GM12878 (cell line): ENCODE measurements around the gene PYGB. TPM values are rescaled to one million over a fixed set of nuclear protein-coding genes. Genes with fewer than 3 reads are reported as not detected.

Source experiments
- ATAC-seq: fragments of 200-7000 bp; cut with Tn5 transposase; 3 replicates; pipeline ENCODE4 v1.9.1; 2020; ENCODE audit warnings: mild to moderate bottlenecking, moderate library complexity
- BruUV-seq: library from RNA; stranded (reverse); fragments of 400-500 nt; replicated peaks from 2 replicates; lab custom pipeline; 2021; lab: Mats Ljungman, UMichigan
- CTCF ChIA-PET: fragments of 300-600 bp; sonication (Branson Sonifier 250); formaldehyde crosslinking; extraction: SDS; loops from one replicate; lab custom pipeline; 2021; ENCODE audit warnings: inconsistent platforms; lab: Yijun Ruan, JAX
- POLR2A ChIA-PET: fragments of 350-600 bp; formaldehyde crosslinking; extraction: SDS; loops from one replicate; lab custom pipeline; 2021; ENCODE audit warnings: inconsistent platforms; lab: Charles Lee
- RAD21 ChIA-PET: fragments of 300-600 bp; sonication (Branson Sonifier 250); formaldehyde crosslinking; loops from one replicate; lab custom pipeline; 2023; ENCODE audit warnings: antibody characterized with exemption; ENCODE audit not compliant: unreplicated experiment; lab: Charles Lee
- SMC1A ChIA-PET: fragments of 300-600 bp; sonication (Branson Sonifier 250); formaldehyde crosslinking; loops from one replicate; lab custom pipeline; 2023; ENCODE audit not compliant: unreplicated experiment, uncharacterized antibody; lab: Charles Lee
- DNase-seq: peaks from one replicate; pipeline ENCODE4 v3.0.0-alpha.2; 2011; ENCODE audit warnings: low read depth, low spot score
- FAIRE-seq: peaks from 3 replicates; lab custom pipeline; 2011; peaks lifted over from hg19 to GRCh38; lab: Jason Lieb, UNC
- H2AFZ ChIP-seq: 2 replicates; pipeline ENCODE4 v1.6.0; 2011; ENCODE audit warnings: low read depth, low read length, control low read depth; ENCODE audit not compliant: control insufficient read depth
- H3K27ac ChIP-seq: 2 replicates; pipeline ENCODE4 v1.5.1; 2011; ENCODE audit warnings: control low read depth; ENCODE audit not compliant: control insufficient read depth, insufficient read depth
- H3K27me3 ChIP-seq, 2 experiments: replicated peaks in 1 of 2; 2 replicates each; pipeline versions ENCODE4 v1.6.0 to v1.6.1; 2011; ENCODE audit warnings: low read length in 1 of 2; ENCODE audit not compliant: control insufficient read depth in 2 of 2, insufficient read depth in 2 of 2
- H3K36me3 ChIP-seq, 2 experiments: 2 replicates each; pipeline ENCODE4 v1.5.1; 2011; ENCODE audit warnings: low read length in 1 of 2; ENCODE audit not compliant: control insufficient read depth in 2 of 2, insufficient read depth in 2 of 2
- H3K4me1 ChIP-seq: 2 replicates; pipeline ENCODE4 v1.6.1; 2011; ENCODE audit warnings: mild to moderate bottlenecking, low read length, moderate library complexity, mixed read lengths; ENCODE audit not compliant: control insufficient read depth, insufficient read depth
- H3K4me2 ChIP-seq: 2 replicates; pipeline ENCODE4 v1.6.0; 2011; ENCODE audit warnings: control low read depth; ENCODE audit not compliant: control insufficient read depth, insufficient read depth
- H3K4me3 ChIP-seq: fragments of 200-600 bp; sonication (generic); 2 replicates; pipeline ENCODE4 v1.5.1; 2016
- H3K79me2 ChIP-seq: 2 replicates; pipeline ENCODE4 v1.6.0; 2011; ENCODE audit warnings: low read length; ENCODE audit not compliant: control insufficient read depth, insufficient read depth
- H3K9ac ChIP-seq: 2 replicates; pipeline ENCODE4 v1.8.0; 2011; ENCODE audit warnings: low read length, control low read depth, mixed read lengths; ENCODE audit not compliant: control insufficient read depth, insufficient read depth
- H3K9me3 ChIP-seq: replicated peaks from 3 replicates; pipeline ENCODE4 v1.5.1; 2011; ENCODE audit warnings: mild to moderate bottlenecking, low read length; ENCODE audit not compliant: control insufficient read depth, insufficient read depth
- H4K20me1 ChIP-seq: 2 replicates; pipeline ENCODE4 v1.6.0; 2011; ENCODE audit not compliant: control insufficient read depth, insufficient read depth
- FOS ChIP-seq: IDR thresholded peaks from 3 replicates; pipeline ENCODE4 v1.6.1; 2011; ENCODE audit warnings: borderline replicate concordance; ENCODE audit not compliant: insufficient read length; ENCODE audit errors: extremely low read depth
- GABPA ChIP-seq: IDR thresholded peaks from 2 replicates; pipeline ENCODE4 v1.6.1; 2014; ENCODE audit warnings: antibody characterized with exemption, low read depth, mild to moderate bottlenecking, inconsistent platforms
- GATAD2B ChIP-seq: fragments of 450-650 bp; conservative IDR thresholded peaks from 2 replicates; pipeline ENCODE4 v1.6.1; 2017; ENCODE audit warnings: low read depth, mild to moderate bottlenecking, moderate library complexity
- MYB ChIP-seq: fragments of 150-350 bp; IDR thresholded peaks from 2 replicates; pipeline ENCODE4 v1.6.1; 2014; ENCODE audit warnings: mild to moderate bottlenecking, low read depth, low read length, borderline replicate concordance
- NFIC ChIP-seq: IDR thresholded peaks from 2 replicates; pipeline ENCODE4 v1.6.1; 2012; ENCODE audit warnings: low read depth, mild to moderate bottlenecking, inconsistent platforms, low read length, moderate library complexity
- POLR2A ChIP-seq: IDR thresholded peaks from 2 replicates; pipeline ENCODE4 v1.6.1; 2011; ENCODE audit warnings: low read depth, mild to moderate bottlenecking, low read length
- RAD21 ChIP-seq: IDR thresholded peaks from 2 replicates; pipeline ENCODE4 v1.6.1; 2011; ENCODE audit warnings: mild to moderate bottlenecking, low read depth, low read length, moderate library complexity; ENCODE audit not compliant: insufficient read depth
- RCOR1 ChIP-seq: conservative IDR thresholded peaks from 2 replicates; pipeline ENCODE4 v1.6.1; 2012; ENCODE audit warnings: low read depth, low read length, improper control_type of control experiment
- RELA ChIP-seq: fragments of 450-650 bp; IDR thresholded peaks from 2 replicates; pipeline ENCODE4 v1.8.0; 2014; ENCODE audit warnings: borderline replicate concordance; ENCODE audit not compliant: partially characterized antibody
- SIN3A ChIP-seq: IDR thresholded peaks from 2 replicates; pipeline ENCODE4 v1.6.1; 2012; ENCODE audit warnings: low read depth, low read length, improper control_type of control experiment
- TCF7 ChIP-seq: IDR thresholded peaks from 2 replicates; pipeline ENCODE4 v1.6.1; 2014; ENCODE audit warnings: antibody characterized with exemption, borderline replicate concordance
- YBX1 ChIP-seq: fragments of 450-650 bp; IDR thresholded peaks from 2 replicates; pipeline ENCODE4 v1.6.1; 2016; ENCODE audit warnings: antibody characterized with exemption
- ZNF24 ChIP-seq: fragments of 450-650 bp; IDR thresholded peaks from 2 replicates; pipeline ENCODE4 v1.6.1; 2017; ENCODE audit warnings: antibody characterized with exemption, mild to moderate bottlenecking
- WGBS: methylation state at CpG from one replicate; pipeline ENCODE4 v1.1.6; 2016; ENCODE audit warnings: low lambda C conversion rate; ENCODE audit not compliant: insufficient replicate concordance, insufficient coverage; ENCODE audit errors: missing lambda C conversion rate; 5-methylcytosine and 5-hydroxymethylcytosine counted together
- in situ Hi-C: fragments of 300-500 bp; cut with MboI; formaldehyde crosslinking; loops from 9 replicates; pipeline ENCODE4 v1.14.3; 2018; ENCODE audit warnings: mixed read lengths
- intact Hi-C: fragments of 100-400 bp; cut with micrococcal nuclease; formaldehyde crosslinking; loops from one replicate; pipeline ENCODE4 v1.14.2; 2022; ENCODE audit not compliant: unreplicated experiment
- polyA plus RNA-seq, 11 experiments: library from polyadenylated mRNA; depleted of rRNA in 4 of 11; unstranded in 6 of 11; stranded (reverse) in 5 of 11; fragments of >200 nt; fragmentation: Nextera tagmentation in 4 of 11; fragmentation: Illumina TruSeq in 1 of 11; extraction: Ambion mirVana in 4 of 11; extraction: Trizol in 1 of 11; gene quantifications; 1 replicate in 1 of 11; 2 replicates in 10 of 11; pipeline versions ENCODE4 v1.2.1 to v1.2.3, GENCODE V29; 2011 to 2016; ENCODE audit warnings: inconsistent platforms in 2 of 11, missing spikeins in 2 of 11, low read depth in 1 of 11
- total RNA-seq, 4 experiments: library from RNA; depleted of rRNA in 3 of 4; stranded (reverse); fragments of >200 nt in 3 of 4; fragmentation: Illumina TruSeq in 1 of 4; extraction: Trizol in 1 of 4; gene quantifications; 2 replicates each; pipeline versions ENCODE4 v1.2.1 to v1.2.3, GENCODE V29; 2013 to 2021
- TF ChIP-seq, protein P1 (sequence below): fragments of 450-650 bp; IDR thresholded peaks from 2 replicates; pipeline ENCODE4 v1.6.1; 2014; ENCODE audit warnings: mild to moderate bottlenecking
- TF ChIP-seq, protein P2 (sequence below), 3 experiments: IDR thresholded peaks in 2 of 3; conservative IDR thresholded peaks in 1 of 3; 2 replicates each; pipeline ENCODE4 v1.5.1; 2011; ENCODE audit warnings: low read depth in 3 of 3, low read length in 3 of 3, mild to moderate bottlenecking in 3 of 3, control low read depth in 2 of 3, moderate library complexity in 2 of 3, inconsistent platforms in 1 of 3, mixed read lengths in 1 of 3; ENCODE audit not compliant: control insufficient read depth in 2 of 3, insufficient read depth in 1 of 3; ENCODE audit errors: extremely low read depth in 1 of 3

Gene PYGB
- total and polyA plus RNA-seq, 10 of the 15 experiments (the other 5 are each of a cell fraction or from before 2014, with no cell fraction given): 0.34 to 33.5 (median 21.8) TPM

DNA sequence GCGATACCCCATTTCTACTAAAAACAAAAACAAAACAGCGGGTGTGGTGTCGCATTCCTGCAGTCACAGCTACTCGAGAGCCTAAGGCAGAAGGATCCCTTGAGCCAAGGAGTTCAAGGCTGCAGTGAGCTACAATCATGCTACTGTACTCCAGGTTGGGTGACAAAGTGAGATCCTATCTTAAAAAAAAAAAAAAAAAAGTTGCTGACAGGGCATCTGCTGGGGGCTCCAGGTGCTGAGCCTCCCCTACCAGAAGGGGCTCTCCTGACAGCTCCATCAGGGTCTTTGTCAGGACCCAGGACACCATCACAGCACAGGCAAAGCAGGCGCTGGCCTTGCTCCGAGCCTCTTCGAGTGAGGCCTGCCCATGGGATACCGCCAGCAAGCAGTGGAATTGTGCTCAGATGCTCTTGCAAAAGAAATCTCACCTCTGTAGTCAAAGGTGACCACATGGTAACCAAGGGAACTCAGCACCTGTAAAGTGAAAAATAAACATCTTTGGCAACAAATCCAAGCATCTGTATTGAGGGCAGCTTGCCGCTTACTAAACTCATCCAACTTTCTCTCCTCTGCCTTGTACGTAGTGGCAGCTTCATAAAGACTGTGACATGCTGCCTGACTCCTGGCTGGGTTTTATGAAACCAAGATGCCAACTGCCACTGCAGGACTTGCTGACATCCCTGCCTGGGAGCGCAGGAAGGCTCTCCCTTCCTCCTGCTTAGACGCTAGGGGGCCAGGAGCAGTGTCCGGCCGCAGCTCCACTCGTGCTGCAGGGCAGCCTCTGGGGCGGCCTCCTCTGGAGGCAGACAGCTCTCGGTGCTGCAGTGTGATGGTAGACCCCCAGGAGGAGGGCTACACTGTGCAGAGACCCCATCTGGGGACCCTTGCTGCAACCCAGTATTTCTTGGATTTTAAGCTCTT, 66.9 kb downstream of the PYGB start:
- SMC1A ChIA-PET: interaction anchor here (1.2 to 5.1 kb wide), 2 partner anchors 84 to 85 kb away, joined by 4 to 23 read pairs; no protein-coding TSS in a partner anchor
- no peaks in the 10 kb centered on the region for H4K20me1 ChIP-seq
- intact Hi-C loops (loop anchor here (10.0 kb wide), 1 partner anchor 310 kb away; the partner anchor contains the start of gene NANP), in situ Hi-C loops (no loop called here)
- no peak overlapping the region for H3K4me2 ChIP-seq
- whole genome bisulfite sequencing: 95% methylated on average over 17 of the region's 17 CpGs
- ATAC-seq (no peak), DNase-seq (no peak), FAIRE-seq (no peak)
- H3K4me1 ChIP-seq: peaks cover 49% of the 10 kb centered on the region
- TF ChIP-seq GABPA: no peak
- no peak for TF ChIP-seq NFIC
- no peak for TF ChIP-seq GATAD2B
- TF ChIP-seq RCOR1: no peak
- no peak for TF ChIP-seq YBX1
- no peak for TF ChIP-seq MYB
- TF ChIP-seq, protein P1, sequence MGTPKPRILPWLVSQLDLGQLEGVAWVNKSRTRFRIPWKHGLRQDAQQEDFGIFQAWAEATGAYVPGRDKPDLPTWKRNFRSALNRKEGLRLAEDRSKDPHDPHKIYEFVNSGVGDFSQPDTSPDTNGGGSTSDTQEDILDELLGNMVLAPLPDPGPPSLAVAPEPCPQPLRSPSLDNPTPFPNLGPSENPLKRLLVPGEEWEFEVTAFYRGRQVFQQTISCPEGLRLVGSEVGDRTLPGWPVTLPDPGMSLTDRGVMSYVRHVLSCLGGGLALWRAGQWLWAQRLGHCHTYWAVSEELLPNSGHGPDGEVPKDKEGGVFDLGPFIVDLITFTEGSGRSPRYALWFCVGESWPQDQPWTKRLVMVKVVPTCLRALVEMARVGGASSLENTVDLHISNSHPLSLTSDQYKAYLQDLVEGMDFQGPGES: no peak
- TF ChIP-seq SIN3A: no peak
- TF ChIP-seq, protein P2, sequence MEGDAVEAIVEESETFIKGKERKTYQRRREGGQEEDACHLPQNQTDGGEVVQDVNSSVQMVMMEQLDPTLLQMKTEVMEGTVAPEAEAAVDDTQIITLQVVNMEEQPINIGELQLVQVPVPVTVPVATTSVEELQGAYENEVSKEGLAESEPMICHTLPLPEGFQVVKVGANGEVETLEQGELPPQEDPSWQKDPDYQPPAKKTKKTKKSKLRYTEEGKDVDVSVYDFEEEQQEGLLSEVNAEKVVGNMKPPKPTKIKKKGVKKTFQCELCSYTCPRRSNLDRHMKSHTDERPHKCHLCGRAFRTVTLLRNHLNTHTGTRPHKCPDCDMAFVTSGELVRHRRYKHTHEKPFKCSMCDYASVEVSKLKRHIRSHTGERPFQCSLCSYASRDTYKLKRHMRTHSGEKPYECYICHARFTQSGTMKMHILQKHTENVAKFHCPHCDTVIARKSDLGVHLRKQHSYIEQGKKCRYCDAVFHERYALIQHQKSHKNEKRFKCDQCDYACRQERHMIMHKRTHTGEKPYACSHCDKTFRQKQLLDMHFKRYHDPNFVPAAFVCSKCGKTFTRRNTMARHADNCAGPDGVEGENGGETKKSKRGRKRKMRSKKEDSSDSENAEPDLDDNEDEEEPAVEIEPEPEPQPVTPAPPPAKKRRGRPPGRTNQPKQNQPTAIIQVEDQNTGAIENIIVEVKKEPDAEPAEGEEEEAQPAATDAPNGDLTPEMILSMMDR (IDR thresholded peaks at IDR 0.05 in 2 of 3, conservative IDR thresholded peaks at IDR 0.05 in 1 of 3; ENCODE audit: control insufficient read depth in 2 of 3, extremely low read depth in 1 of 3, insufficient read depth in 1 of 3, low read depth in 3 of 3, low read length in 3 of 3): no peak
- no peak for TF ChIP-seq RELA
- no peak for TF ChIP-seq RAD21
- no peak for TF ChIP-seq TCF7
- no peak for TF ChIP-seq FOS
- no peak for TF ChIP-seq POLR2A
- TF ChIP-seq ZNF24: no peak
- no peaks in the 10 kb centered on the region for H3K9me3 ChIP-seq
- peaks cover 10 to 12% of the 10 kb centered on the region in 2 experiments for H3K36me3 ChIP-seq
- RAD21 ChIA-PET: interaction anchor here (0.6 kb wide), 1 partner anchor 69 kb away, joined by 3 read pairs; no protein-coding TSS in a partner anchor
- H3K79me2 ChIP-seq: peaks cover 10% of the 10 kb centered on the region
- H3K27me3 ChIP-seq: no peaks in the 10 kb centered on the region
- H3K4me3 ChIP-seq: no peak overlapping the region
- H2AFZ ChIP-seq: no peak overlapping the region
- no TSS peak for BruUV-seq
- H3K27ac ChIP-seq: no peak overlapping the region
- POLR2A ChIA-PET: no interaction called here
- CTCF ChIA-PET: interaction anchor here (0.9 to 1.3 kb wide), 3 partner anchors 19 to 84 kb away, joined by 3 to 6 read pairs (median 4); no protein-coding TSS in a partner anchor
- H3K9ac ChIP-seq: no peak overlapping the region
